ENCODE data around the gene FHIT. TPM values are rescaled to one million over a fixed set of nuclear protein-coding genes. Genes with fewer than 3 reads are reported as not detected.

The FHIT gene
- total and polyA plus RNA-seq, 4 donors: 2.1 to 14.7 (median 6.6) TPM

GRCh38 chr3:59717679-59718205, 1533.5 kb downstream of the FHIT start:
- DNase-seq (ENCODE audit: low spot score): no peak
- 81% methylated on average over 1 of the region's 1 CpG for WGBS

GRCh38 chr3:59714066-59714465, 1537.2 kb downstream of the FHIT start:
- Histone ChIP-seq H3K36me3 (ENCODE audit: control insufficient read depth in 4 of 4, insufficient read depth in 3 of 4, low read depth in 1 of 4, low read length in 3 of 4) (no peaks in the 10 kb centered on the region), H3K9me3 (ENCODE audit: control insufficient read depth in 4 of 4, low read length in 3 of 4) (peaks cover 0 to 11% (median 4%) of the 10 kb centered on the region in 4 donors), H3K27me3 (ENCODE audit: control insufficient read depth in 4 of 4, insufficient read depth in 4 of 4, low read length in 3 of 4) (no peaks in the 10 kb centered on the region), H3K4me3 (ENCODE audit: low read depth in 1 of 3, low read length in 3 of 3) (no peak overlapping the region), H3K9ac (ENCODE audit: low read depth in 1 of 2, low read length in 2 of 2) (no peak overlapping the region), H3K27ac (ENCODE audit: low read depth in 1 of 2, low read length in 2 of 2) (no peak overlapping the region), H3K4me1 (ENCODE audit: control insufficient read depth in 4 of 4, insufficient read depth in 4 of 4, low read length in 3 of 4) (no peaks in the 10 kb centered on the region)
- 80% methylated on average over 1 of the region's 1 CpG for WGBS
- no peak for DNase-seq (ENCODE audit: low spot score)
- no peak for TF ChIP-seq CTCF (IDR thresholded peaks at IDR 0.05; ENCODE audit: low read depth, low read length, missing input control)
- TF ChIP-seq MAX (IDR thresholded peaks at IDR 0.05): no peak
- TF ChIP-seq TAF1 (conservative IDR thresholded peaks at IDR 0.05): no peak
- TF ChIP-seq NR2F2 (IDR thresholded peaks at IDR 0.05): no peak
- TF ChIP-seq JUND (IDR thresholded peaks at IDR 0.05): no peak
- TF ChIP-seq SP1 (IDR thresholded peaks at IDR 0.05): no peak
- TF ChIP-seq YY1 (IDR thresholded peaks at IDR 0.05): no peak
- no peak for TF ChIP-seq RAD21 (IDR thresholded peaks at IDR 0.05)
- TF ChIP-seq FOXA2 (IDR thresholded peaks at IDR 0.05): no peak
- TF ChIP-seq HNF4A (conservative IDR thresholded peaks at IDR 0.05): no peak
- no peak for TF ChIP-seq FOXA1 (IDR thresholded peaks at IDR 0.05)
- no peak for TF ChIP-seq RXRA (IDR thresholded peaks at IDR 0.05)
- TF ChIP-seq EGR1 (IDR thresholded peaks at IDR 0.05; ENCODE audit: low read depth in 2 of 2): no peak

More at GRCh38 chr3:59717679-59718205, 1533.5 kb downstream of the FHIT start:
- H3K4me3 ChIP-seq (ENCODE audit: low read depth in 1 of 3, low read length in 3 of 3): no peak overlapping the region
- no peaks in the 10 kb centered on the region for H3K4me1 ChIP-seq (ENCODE audit: control insufficient read depth in 4 of 4, insufficient read depth in 4 of 4, low read length in 3 of 4)
- H3K36me3 ChIP-seq (ENCODE audit: control insufficient read depth in 4 of 4, insufficient read depth in 3 of 4, low read depth in 1 of 4, low read length in 3 of 4): no peaks in the 10 kb centered on the region
- no peak overlapping the region for H3K27ac ChIP-seq (ENCODE audit: low read depth in 1 of 2, low read length in 2 of 2)
- no peak for TF ChIP-seq SP1 (IDR thresholded peaks at IDR 0.05)
- no peak for TF ChIP-seq ATF3 (IDR thresholded peaks at IDR 0.05)
- TF ChIP-seq FOXA1 (IDR thresholded peaks at IDR 0.05): no peak
- no peak for TF ChIP-seq JUND (IDR thresholded peaks at IDR 0.05)
- TF ChIP-seq RXRA (IDR thresholded peaks at IDR 0.05): no peak
- no peak for TF ChIP-seq NR2F2 (IDR thresholded peaks at IDR 0.05)
- no peak for TF ChIP-seq FOXA2 (IDR thresholded peaks at IDR 0.05)
- TF ChIP-seq REST (IDR thresholded peaks at IDR 0.05): no peak
- TF ChIP-seq YY1 (IDR thresholded peaks at IDR 0.05): no peak
- no peak for TF ChIP-seq HNF4A (conservative IDR thresholded peaks at IDR 0.05)
- TF ChIP-seq GABPA (IDR thresholded peaks at IDR 0.05 in 1 of 2, conservative IDR thresholded peaks at IDR 0.05 in 1 of 2): no peak
- no peak for TF ChIP-seq ZBTB33 (IDR thresholded peaks at IDR 0.05)
- TF ChIP-seq MAX (IDR thresholded peaks at IDR 0.05): no peak
- no peaks in the 10 kb centered on the region for H3K27me3 ChIP-seq (ENCODE audit: control insufficient read depth in 4 of 4, insufficient read depth in 4 of 4, low read length in 3 of 4)
- peaks cover 0 to 11% (median 4%) of the 10 kb centered on the region in 4 donors for H3K9me3 ChIP-seq (ENCODE audit: control insufficient read depth in 4 of 4, low read length in 3 of 4)
- no peak overlapping the region for H3K9ac ChIP-seq (ENCODE audit: low read depth in 1 of 2, low read length in 2 of 2)

All from liver (tissue), 9 donors.